ENCODE results near the gene GSS. TPM values are rescaled to one million over a fixed set of nuclear protein-coding genes. Genes with fewer than 3 reads are reported as not detected.

Gene GSS
- total RNA-seq, 1 experiment from 2014 or later, result 95.9 TPM

GRCh38 chr20:34983089-34983820 is 27.6 kb upstream of the GSS start:
- Histone ChIP-seq H3K4me1 (ENCODE audit: insufficient read depth, low read length) (peaks cover 5% of the 10 kb centered on the region), H3K27me3 (ENCODE audit: low read length) (no peaks in the 10 kb centered on the region), H3K36me3 (ENCODE audit: low read depth, low read length) (no peaks in the 10 kb centered on the region), H3F3A (ENCODE audit: low read length, unreplicated experiment) (no peaks in the 10 kb centered on the region), H3K4me3 (ENCODE audit: low read length) (no peak overlapping the region), H4K20me1 (ENCODE audit: low read length) (no peaks in the 10 kb centered on the region), H3K9me3 (ENCODE audit: low read length) (no peaks in the 10 kb centered on the region), H3K9ac (ENCODE audit: low read length) (no peak overlapping the region), H2AFZ (ENCODE audit: low read length) (no peak overlapping the region), H3K4me2 (ENCODE audit: low read length) (no peak overlapping the region), H3K9me2 (replicated peaks; ENCODE audit: low read length) (no peaks in the 10 kb centered on the region), H3K27ac (ENCODE audit: low read length) (no peak overlapping the region), H3K79me2 (ENCODE audit: low read length) (no peaks in the 10 kb centered on the region)
- no peak for ATAC-seq
- ChIA-PET CTCF (interaction anchor here (0.6 kb wide), 1 partner anchor 109 kb away, joined by 5 read pairs; no protein-coding TSS in a partner anchor), POLR2A (ENCODE audit: unreplicated experiment) (no interaction called here)
- no TSS peak for BruUV-seq (replicated peaks)
- TF ChIP-seq CTCF (conservative IDR thresholded peaks at IDR 0.05; ENCODE audit: low read depth, low read length) (no peak), EZH2phosphoT487 (IDR thresholded peaks at IDR 0.05; ENCODE audit: borderline replicate concordance, low read length) (no peak), EZH2 (IDR thresholded peaks at IDR 0.05; ENCODE audit: low read length, unreplicated experiment) (no peak)
- no peak for DNase-seq
- intact Hi-C loops (cut with micrococcal nuclease), result no loop called here

GRCh38 chr20:34982270-34983088 is 26.9 kb upstream of the GSS start:
- ChIA-PET CTCF (no interaction called here), POLR2A (ENCODE audit: unreplicated experiment) (no interaction called here)
- H3K79me2 ChIP-seq (ENCODE audit: low read length), result no peaks in the 10 kb centered on the region
- DNase-seq, result no peak
- H2AFZ ChIP-seq (ENCODE audit: low read length), result no peak overlapping the region
- H3K27me3 ChIP-seq (ENCODE audit: low read length), result no peaks in the 10 kb centered on the region
- H3K27ac ChIP-seq (ENCODE audit: low read length), result no peak overlapping the region
- H4K20me1 ChIP-seq (ENCODE audit: low read length), result no peaks in the 10 kb centered on the region
- no peaks in the 10 kb centered on the region for H3K9me2 ChIP-seq (replicated peaks; ENCODE audit: low read length)
- intact Hi-C loops (cut with micrococcal nuclease), result no loop called here
- no peak overlapping the region for H3K9ac ChIP-seq (ENCODE audit: low read length)
- no peak for ATAC-seq
- peaks cover 5% of the 10 kb centered on the region for H3K4me1 ChIP-seq (ENCODE audit: insufficient read depth, low read length)
- no peaks in the 10 kb centered on the region for H3K9me3 ChIP-seq (ENCODE audit: low read length)
- H3K4me2 ChIP-seq (ENCODE audit: low read length), result no peak overlapping the region
- BruUV-seq (replicated peaks), result no TSS peak
- no peaks in the 10 kb centered on the region for H3F3A ChIP-seq (ENCODE audit: low read length, unreplicated experiment)
- TF ChIP-seq EZH2 (IDR thresholded peaks at IDR 0.05; ENCODE audit: low read length, unreplicated experiment), result no peak
- TF ChIP-seq CTCF (conservative IDR thresholded peaks at IDR 0.05; ENCODE audit: low read depth, low read length), result no peak
- no peak for TF ChIP-seq EZH2phosphoT487 (IDR thresholded peaks at IDR 0.05; ENCODE audit: borderline replicate concordance, low read length)
- no peak overlapping the region for H3K4me3 ChIP-seq (ENCODE audit: low read length)
- no peaks in the 10 kb centered on the region for H3K36me3 ChIP-seq (ENCODE audit: low read depth, low read length)
